HCT116 (cell line): ENCODE measurements around the gene PRR14. TPM values are rescaled to one million over a fixed set of nuclear protein-coding genes. Genes with fewer than 3 reads are reported as not detected.

Experiments
- ATAC-seq: fragments of 200-7000 bp; cut with Tn5 transposase; 2 replicates; pipeline ENCODE4 v1.9.1; 2020; ENCODE audit warnings: mild to moderate bottlenecking, moderate library complexity
- BruUV-seq: library from RNA; stranded (reverse); fragments of 400-500 nt; replicated peaks from 2 replicates; lab custom pipeline; 2021; lab: Mats Ljungman, UMichigan
- CTCF ChIA-PET: fragments of 300-600 bp; sonication (Branson Sonifier 250); formaldehyde crosslinking; loops from one replicate; lab custom pipeline; 2021; ENCODE audit warnings: antibody characterized with exemption; lab: Charles Lee
- POLR2A ChIA-PET: fragments of 300-600, 350-600 bp; sonication (Branson Sonifier 250); formaldehyde crosslinking; loops from one replicate; lab custom pipeline; 2021; ENCODE audit warnings: antibody characterized with exemption; lab: Charles Lee
- RAD21 ChIA-PET, 2 experiments: fragments of 300-600 bp; sonication (Branson Sonifier 250); formaldehyde crosslinking; loops; one replicate each; lab custom pipeline; 2023; ENCODE audit warnings: low total read pairs in 2 of 2; ENCODE audit not compliant: uncharacterized antibody in 2 of 2, unreplicated experiment in 2 of 2, low non-redundant PET in 1 of 2; lab: Charles Lee
- DNase-seq: peaks from one replicate; pipeline ENCODE4 v3.0.0-alpha.2; 2010; ENCODE audit warnings: low read depth, low spot score
- H2AFZ ChIP-seq: fragments of 200-600 bp; shearing (Covaris generic), sonication (generic); 2 replicates; pipeline ENCODE4 v1.6.1; 2017; ENCODE audit warnings: low read depth, mixed run types, mixed read lengths, antibody characterized with exemption, low read length; ENCODE audit not compliant: poor library complexity, severe bottlenecking
- H3K27ac ChIP-seq: 2 replicates; pipeline ENCODE4 v1.5.1; 2012; ENCODE audit warnings: low read depth, low read length
- H3K27me3 ChIP-seq: fragments of 200-600 bp; sonication (generic); 2 replicates; pipeline ENCODE4 v1.6.1; 2016; ENCODE audit warnings: mixed run types, low read length, mixed read lengths; ENCODE audit not compliant: insufficient read depth
- H3K36me3 ChIP-seq, 2 experiments: fragments of 200-500 bp in 1 of 2; fragments of 200-600 bp in 1 of 2; sonication (Bioruptor generic) in 1 of 2; sonication (generic) in 1 of 2; 2 replicates each; pipeline versions ENCODE4 v1.5.1 to v1.6.1; 2014 to 2016; ENCODE audit warnings: low read length in 2 of 2, inconsistent platforms in 1 of 2, mixed read lengths in 1 of 2, mixed run types in 1 of 2; ENCODE audit not compliant: insufficient read depth in 2 of 2, control insufficient read depth in 1 of 2
- H3K4me1 ChIP-seq, 2 experiments: fragments of 200-600 bp in 1 of 2; sonication (generic) in 1 of 2; 2 replicates each; pipeline versions ENCODE4 v1.5.1 to v1.6.1; 2012 to 2017; ENCODE audit warnings: low read length in 2 of 2, inconsistent platforms in 1 of 2, mild to moderate bottlenecking in 1 of 2, mixed read lengths in 1 of 2, mixed run types in 1 of 2, moderate library complexity in 1 of 2; ENCODE audit not compliant: insufficient read depth in 2 of 2, control insufficient read depth in 1 of 2
- H3K4me2 ChIP-seq: fragments of 200-600 bp; sonication (generic); 2 replicates; pipeline ENCODE4 v1.6.1; 2017; ENCODE audit warnings: mixed run types, low read length, mixed read lengths
- H3K4me3 ChIP-seq, 2 experiments: fragments of 200-600 bp in 1 of 2; sonication (generic) in 1 of 2; replicated peaks in 1 of 2; 2 replicates each; pipeline ENCODE4 v1.5.1; 2011 to 2016; ENCODE audit warnings: low read length in 2 of 2, control low read depth in 1 of 2, low read depth in 1 of 2, mild to moderate bottlenecking in 1 of 2, mixed read lengths in 1 of 2, mixed run types in 1 of 2
- H3K79me2 ChIP-seq: fragments of 200-600 bp; sonication (generic); 2 replicates; pipeline ENCODE4 v1.6.1; 2017; ENCODE audit warnings: mild to moderate bottlenecking, mixed run types, low read length, moderate library complexity, mixed read lengths; ENCODE audit not compliant: insufficient read depth
- H3K9ac ChIP-seq: fragments of 200-600 bp; sonication (generic); 2 replicates; pipeline ENCODE4 v1.6.1; 2016; ENCODE audit warnings: low read length, mixed read lengths
- H3K9me2 ChIP-seq: fragments of 200-600 bp; sonication (generic), shearing (Covaris generic); 2 replicates; pipeline ENCODE4 v1.6.1; 2017; ENCODE audit warnings: mixed run types, mild to moderate bottlenecking, moderate library complexity; ENCODE audit not compliant: insufficient read depth
- H3K9me3 ChIP-seq, 2 experiments: fragments of 200-500 bp in 1 of 2; fragments of 200-600 bp in 1 of 2; sonication (Bioruptor generic) in 1 of 2; sonication (generic) in 1 of 2; 2 replicates each; pipeline ENCODE4 v1.6.1; 2014 to 2017; ENCODE audit warnings: low read length in 2 of 2, mixed read lengths in 2 of 2, inconsistent platforms in 1 of 2, low read depth in 1 of 2, mild to moderate bottlenecking in 1 of 2, mixed run types in 1 of 2, moderate library complexity in 1 of 2; ENCODE audit not compliant: control insufficient read depth in 1 of 2, insufficient read depth in 1 of 2
- H4K20me1 ChIP-seq: fragments of 200-600 bp; sonication (generic), shearing (Covaris generic); 2 replicates; pipeline ENCODE4 v1.6.1; 2017; ENCODE audit warnings: mixed run types, mild to moderate bottlenecking, moderate library complexity; ENCODE audit not compliant: insufficient read depth
- ATF3 ChIP-seq: IDR thresholded peaks from 2 replicates; pipeline ENCODE4 v1.6.1; 2012
- CBX3 ChIP-seq: IDR thresholded peaks from 2 replicates; pipeline ENCODE4 v1.6.1; 2012; ENCODE audit warnings: low read depth
- CEBPB ChIP-seq: IDR thresholded peaks from 2 replicates; pipeline ENCODE4 v1.6.1; 2012; ENCODE audit warnings: low read depth
- EGR1 ChIP-seq: IDR thresholded peaks from 2 replicates; pipeline ENCODE4 v1.6.1; 2012; ENCODE audit warnings: low read depth
- ELF1 ChIP-seq: IDR thresholded peaks from 2 replicates; pipeline ENCODE4 v1.6.1; 2012; ENCODE audit warnings: low read depth, borderline replicate concordance
- EZH2 ChIP-seq: fragments of 200-600 bp; sonication (generic); IDR thresholded peaks from 2 replicates; pipeline ENCODE4 v1.6.1; 2017; ENCODE audit warnings: antibody characterized with exemption, mixed run types
- EZH2phosphoT487 ChIP-seq: fragments of 200-600 bp; IDR thresholded peaks from 2 replicates; pipeline ENCODE4 v1.6.1; 2018; ENCODE audit warnings: antibody characterized with exemption, borderline replicate concordance
- FOSL1 ChIP-seq: IDR thresholded peaks from 2 replicates; pipeline ENCODE4 v1.6.1; 2012; ENCODE audit warnings: low read depth
- JUND ChIP-seq: IDR thresholded peaks from 2 replicates; pipeline ENCODE4 v1.6.1; 2012
- POLR2A ChIP-seq: IDR thresholded peaks from 2 replicates; pipeline ENCODE4 v1.7.0; 2011; ENCODE audit warnings: borderline replicate concordance; ENCODE audit not compliant: insufficient read depth, insufficient read length; ENCODE audit errors: extremely low read depth
- POLR2AphosphoS5 ChIP-seq: IDR thresholded peaks from 2 replicates; pipeline ENCODE4 v1.6.1; 2011; ENCODE audit warnings: mild to moderate bottlenecking, low read depth, low read length, moderate library complexity
- RAD21 ChIP-seq: IDR thresholded peaks from 2 replicates; pipeline ENCODE4 v1.6.1; 2012; ENCODE audit warnings: low read depth, mild to moderate bottlenecking
- REST ChIP-seq: IDR thresholded peaks from 2 replicates; pipeline ENCODE4 v1.6.1; 2012; ENCODE audit warnings: low read depth
- SIN3A ChIP-seq: IDR thresholded peaks from 2 replicates; pipeline ENCODE4 v1.6.1; 2012; ENCODE audit warnings: low read depth
- SP1 ChIP-seq: IDR thresholded peaks from 2 replicates; pipeline ENCODE4 v1.6.1; 2012; ENCODE audit warnings: low read depth
- SRF ChIP-seq: IDR thresholded peaks from 2 replicates; pipeline ENCODE4 v1.6.1; 2012; ENCODE audit warnings: low read depth
- YY1 ChIP-seq: IDR thresholded peaks from 2 replicates; pipeline ENCODE4 v1.6.1; 2011; ENCODE audit warnings: low read length, low read depth, moderate library complexity, mild to moderate bottlenecking; ENCODE audit not compliant: insufficient replicate concordance; ENCODE audit errors: extremely low read depth
- ZBTB33 ChIP-seq: IDR thresholded peaks from 2 replicates; pipeline ENCODE4 v1.6.1; 2011; ENCODE audit warnings: mild to moderate bottlenecking, low read length, moderate library complexity; ENCODE audit not compliant: insufficient replicate concordance; ENCODE audit errors: extremely low read depth
- ZFX ChIP-seq: fragments of 450-650 bp; IDR thresholded peaks from 2 replicates; pipeline ENCODE4 v1.6.1; 2017
- ZNF274 ChIP-seq: fragments of 200-500 bp; sonication (Bioruptor generic); IDR thresholded peaks from 2 replicates; pipeline ENCODE4 v1.6.1; 2014; ENCODE audit warnings: mild to moderate bottlenecking, low read depth, low read length, inconsistent platforms
- intact Hi-C: fragments of 100-400 bp; cut with micrococcal nuclease; formaldehyde crosslinking; loops from 2 replicates; pipeline ENCODE4 v1.10.0; 2022
- total RNA-seq: library from RNA; stranded (reverse); gene quantifications from one replicate; pipeline ENCODE4 v1.2.1, GENCODE V29; 2021; ENCODE audit not compliant: unreplicated experiment

Gene PRR14
- total RNA-seq, 1 experiment from 2014 or later, result 56.2 TPM

- TF ChIP-seq CEBPB, result no peak
- no peak for TF ChIP-seq SIN3A
- TF ChIP-seq REST, result no peak
- no peak for TF ChIP-seq ZFX
- TF ChIP-seq SP1, result no peak
- TF ChIP-seq SRF, result no peak
- no peak for TF ChIP-seq RAD21
- TF ChIP-seq JUND, result no peak
- TF ChIP-seq YY1, result no peak
- no peak for TF ChIP-seq ELF1
- no peak for TF ChIP-seq FOSL1
- TF ChIP-seq EZH2, result no peak
- TF ChIP-seq ATF3, result no peak
- no peak for TF ChIP-seq EZH2phosphoT487
- TF ChIP-seq ZNF274, result no peak
- no peak for TF ChIP-seq POLR2AphosphoS5
- TF ChIP-seq ZBTB33, result no peak
- no peak for TF ChIP-seq POLR2A
- TF ChIP-seq EGR1, result no peak
- TF ChIP-seq CBX3, result no peak
- CTCF ChIA-PET, result no interaction called here
- intact Hi-C loops, result no loop called here
- Histone ChIP-seq H2AFZ (no peak overlapping the region), H4K20me1 (no peaks in the 10 kb centered on the region), H3K27me3 (no peaks in the 10 kb centered on the region), H3K27ac (no peak overlapping the region), H3K9me3 (no peaks in the 10 kb centered on the region), H3K9ac (no peak overlapping the region), H3K4me2 (no peak overlapping the region), H3K79me2 (no peaks in the 10 kb centered on the region), H3K4me1 (no peaks in the 10 kb centered on the region), H3K9me2 (no peaks in the 10 kb centered on the region), H3K4me3 (no peak overlapping the region), H3K36me3 (no peaks in the 10 kb centered on the region)
- RAD21 ChIA-PET, result no interaction called here
- DNase-seq (no peak), ATAC-seq (no peak)
- no TSS peak for BruUV-seq
- POLR2A ChIA-PET, result no interaction called here
Observed at GRCh38 chr16:30675143-30675542, 24.4 kb downstream of the PRR14 start.
